NCI-H446 (cell line): ENCODE data around the gene QSOX2.
A peak's percentile ranks its signal among the peaks of the same experiment; 100 is the strongest.

ENCODE experiments used
- DNase-seq, 2 experiments: peaks; one replicate each; lab custom pipeline; 2025; lab: John Stamatoyannopoulos, UW

The QSOX2 gene

GRCh38 chr9:136283291-136284235 lies 38.0 kb upstream of the QSOX2 start:
- peak; percentile 29 to 67 for DNase-seq

DNA sequence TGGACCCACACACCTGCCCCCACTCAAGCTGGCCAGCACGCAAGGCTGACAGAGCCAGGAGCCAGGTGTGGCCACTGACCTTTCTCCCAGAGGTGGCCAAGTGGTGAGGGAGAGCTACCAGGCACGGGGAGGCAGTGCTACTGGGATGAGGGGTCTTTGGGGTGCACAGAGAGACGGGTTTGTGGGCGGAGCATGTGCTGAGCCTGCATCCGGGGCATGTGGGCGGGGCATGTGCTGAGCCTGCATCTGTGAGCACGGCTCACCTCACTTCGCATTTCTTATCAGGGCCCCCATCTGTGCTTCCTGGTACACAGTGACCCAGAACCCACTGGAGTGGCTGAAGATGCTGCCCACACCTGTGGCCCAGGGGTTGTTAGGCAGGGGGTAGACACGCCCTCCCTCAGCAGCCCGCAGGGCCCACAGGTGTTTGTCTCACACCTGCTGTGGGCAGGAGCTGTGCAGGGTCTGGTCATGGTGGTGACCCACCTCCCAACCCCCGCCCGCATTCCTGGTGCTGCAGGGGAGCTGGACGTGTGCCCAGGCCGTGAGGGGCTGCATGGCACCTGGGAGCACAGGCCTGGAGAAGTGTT lies 36.8 kb upstream of the QSOX2 start:
- DNase-seq: no peak

- no peak for DNase-seq
These were observed 36.0 kb upstream of the QSOX2 start for GRCh38 chr9:136281421-136282271.

DNA sequence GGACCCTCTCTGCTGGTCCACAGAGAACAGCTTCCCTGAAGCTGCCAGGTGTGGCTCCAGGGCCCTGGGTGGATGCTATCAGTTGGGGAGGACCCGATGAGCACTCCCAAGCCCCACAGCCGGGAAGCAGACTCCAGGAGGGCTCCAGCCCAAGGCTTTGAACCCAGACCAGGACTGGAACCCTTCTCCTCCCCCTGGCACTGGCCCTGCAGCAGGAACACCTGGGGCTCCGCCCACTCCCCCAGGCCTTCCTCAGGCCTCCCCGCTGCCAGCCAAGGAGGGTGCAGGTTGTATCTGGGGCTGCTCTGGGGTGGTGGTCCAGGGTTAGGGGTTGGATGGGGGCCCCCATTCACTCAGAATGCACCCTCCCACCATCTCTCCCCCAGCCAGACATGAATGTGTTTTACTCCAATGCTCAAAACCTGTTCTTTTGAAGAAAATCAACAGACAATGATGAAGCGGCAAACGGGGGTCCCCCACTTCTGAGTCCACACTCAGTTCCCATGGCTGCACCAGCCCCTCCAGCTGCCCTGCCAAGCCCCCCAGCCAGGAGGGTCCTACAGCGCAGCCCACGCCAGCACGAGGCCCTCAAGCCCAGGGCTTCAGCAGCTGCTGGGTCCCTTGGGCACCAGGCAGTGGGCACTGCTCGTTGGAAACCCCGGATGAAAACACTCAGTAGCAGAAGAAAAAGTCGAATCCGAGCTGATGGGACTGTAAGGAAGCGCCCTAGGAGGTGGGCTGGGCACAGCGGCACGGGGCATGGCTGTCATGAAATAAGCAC lies 35.1 kb upstream of the QSOX2 start:
- no peak for DNase-seq

DNA sequence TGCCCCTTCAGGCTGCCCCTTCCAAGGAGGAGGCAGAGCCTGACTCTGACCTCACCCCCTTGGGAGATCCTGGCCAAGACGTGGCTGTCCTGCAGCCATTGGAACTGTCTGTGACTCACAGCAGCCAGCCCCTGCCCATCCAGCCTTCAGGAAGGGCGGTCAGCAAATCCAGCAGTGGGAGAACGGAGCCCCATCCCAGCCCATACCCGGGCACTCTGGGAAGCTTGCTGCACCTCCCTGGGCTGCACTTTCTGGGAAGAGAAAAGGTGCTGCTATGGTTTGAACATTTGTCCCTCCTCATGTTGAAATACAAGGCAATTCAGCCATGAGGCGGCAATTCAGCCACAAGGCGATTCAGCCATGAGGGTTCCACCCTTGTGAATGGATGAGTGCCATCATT lies 33.9 kb upstream of the QSOX2 start:
- DNase-seq: no peak

- DNase-seq: no peak
These were observed 33.3 kb upstream of the QSOX2 start for GRCh38 chr9:136278894-136279293.

GRCh38 chr9:136278221-136278620 lies 32.6 kb upstream of the QSOX2 start:
- DNase-seq: no peak

GRCh38 chr9:136277746-136278145 lies 32.1 kb upstream of the QSOX2 start:
- no peak for DNase-seq

- DNase-seq: no peak
These were observed 31.1 kb upstream of the QSOX2 start for GRCh38 chr9:136276716-136277115.

- no peak for DNase-seq
These were observed 30.2 kb upstream of the QSOX2 start for GRCh38 chr9:136275655-136276429.

GRCh38 chr9:136274786-136275654 lies 29.4 kb upstream of the QSOX2 start:
- no peak for DNase-seq

DNA sequence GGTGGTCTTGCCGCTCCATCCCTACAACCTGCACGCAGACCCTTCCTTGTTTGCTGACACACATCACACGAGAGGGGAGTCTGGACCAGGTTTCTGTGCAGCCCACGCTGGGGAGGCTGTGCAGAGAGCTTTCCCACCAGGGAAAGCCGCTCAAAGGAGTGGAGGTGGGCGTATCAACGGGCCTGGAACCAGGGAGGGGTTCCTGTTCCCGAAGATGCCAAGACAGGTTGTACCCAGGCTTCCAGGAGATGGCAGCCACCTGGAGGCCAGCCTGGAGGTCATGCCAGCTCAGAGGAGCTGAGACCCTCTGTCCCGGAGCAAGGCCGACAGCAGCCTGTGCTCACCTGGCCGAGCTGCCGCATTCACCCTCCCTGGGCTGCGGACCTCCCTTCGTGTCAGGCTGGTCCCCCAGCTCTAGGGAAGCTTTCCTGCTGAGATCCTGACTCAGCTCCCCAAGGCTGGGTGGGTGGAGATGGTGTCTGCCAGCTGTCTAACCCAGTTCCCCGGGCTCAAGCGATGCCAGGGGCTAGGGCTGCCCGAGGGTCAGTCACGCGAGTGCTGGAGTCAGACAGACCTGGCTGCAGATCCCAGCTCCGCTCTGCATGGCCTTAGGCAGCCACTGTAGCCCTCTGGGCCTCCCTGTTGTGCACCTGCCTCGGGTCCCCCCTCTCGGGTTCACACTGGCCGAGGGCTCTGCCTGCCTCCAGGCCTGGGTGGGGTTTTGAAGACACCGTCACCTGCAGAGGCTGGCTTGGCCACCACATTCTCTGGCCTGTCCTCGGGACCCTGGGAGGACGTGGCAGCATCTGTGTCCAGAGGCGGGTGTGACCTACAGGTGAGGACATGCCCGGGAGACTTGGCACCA lies 28.5 kb upstream of the QSOX2 start:
- no peak for DNase-seq

DNA sequence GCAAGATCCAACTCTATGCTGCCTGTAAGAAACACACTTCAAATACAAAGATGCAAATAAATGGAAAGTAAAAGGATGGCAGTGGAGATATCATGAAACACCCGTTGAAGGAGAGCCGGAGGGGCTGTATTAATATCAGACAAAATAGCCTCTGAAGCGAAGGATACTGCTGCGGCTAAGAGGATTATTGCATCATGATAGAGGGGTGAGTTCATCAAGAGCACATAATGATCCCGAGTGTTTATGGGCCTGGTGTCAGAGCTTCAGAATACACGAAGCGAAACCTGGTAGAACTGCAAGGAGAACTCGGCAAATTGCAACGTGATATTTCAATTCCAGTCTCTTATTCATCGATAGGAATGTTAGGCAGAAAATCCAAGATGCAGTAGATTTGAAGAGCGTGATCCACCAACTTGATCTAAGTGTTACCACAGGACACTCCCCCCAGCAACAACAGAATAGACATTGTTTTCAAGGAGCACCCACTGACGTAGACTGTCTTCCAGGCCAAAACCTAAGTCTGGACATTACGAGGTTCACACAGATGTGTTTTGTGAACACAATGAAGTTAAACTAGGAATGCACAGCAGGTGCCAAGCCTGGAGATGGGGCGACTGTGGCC lies 27.7 kb upstream of the QSOX2 start:
- no peak for DNase-seq

- DNase-seq: no peak
These were observed 24.6 kb upstream of the QSOX2 start for GRCh38 chr9:136270173-136270705.

- DNase-seq: no peak
These were observed 23.1 kb upstream of the QSOX2 start for GRCh38 chr9:136268735-136269134.

DNA sequence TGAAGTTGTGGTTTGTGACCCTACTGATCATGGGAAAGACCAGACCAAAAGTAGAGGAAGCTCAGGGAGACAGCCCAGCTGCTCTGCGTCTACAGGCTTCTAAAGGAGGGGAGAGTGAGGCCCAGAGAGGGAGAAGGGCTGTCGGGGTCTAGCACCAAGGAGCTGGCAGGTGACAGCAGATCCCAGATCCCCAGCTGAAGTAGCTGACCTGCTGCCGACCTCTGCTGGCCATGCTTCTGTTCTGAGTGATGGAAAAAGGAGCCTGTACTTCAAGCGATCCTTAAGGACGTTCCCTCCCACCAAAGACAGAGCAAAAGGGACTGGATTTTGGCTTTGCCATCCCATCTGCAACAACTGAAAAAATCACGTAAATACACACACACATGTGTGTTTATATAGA lies 22.7 kb upstream of the QSOX2 start:
- DNase-seq: no peak

DNA sequence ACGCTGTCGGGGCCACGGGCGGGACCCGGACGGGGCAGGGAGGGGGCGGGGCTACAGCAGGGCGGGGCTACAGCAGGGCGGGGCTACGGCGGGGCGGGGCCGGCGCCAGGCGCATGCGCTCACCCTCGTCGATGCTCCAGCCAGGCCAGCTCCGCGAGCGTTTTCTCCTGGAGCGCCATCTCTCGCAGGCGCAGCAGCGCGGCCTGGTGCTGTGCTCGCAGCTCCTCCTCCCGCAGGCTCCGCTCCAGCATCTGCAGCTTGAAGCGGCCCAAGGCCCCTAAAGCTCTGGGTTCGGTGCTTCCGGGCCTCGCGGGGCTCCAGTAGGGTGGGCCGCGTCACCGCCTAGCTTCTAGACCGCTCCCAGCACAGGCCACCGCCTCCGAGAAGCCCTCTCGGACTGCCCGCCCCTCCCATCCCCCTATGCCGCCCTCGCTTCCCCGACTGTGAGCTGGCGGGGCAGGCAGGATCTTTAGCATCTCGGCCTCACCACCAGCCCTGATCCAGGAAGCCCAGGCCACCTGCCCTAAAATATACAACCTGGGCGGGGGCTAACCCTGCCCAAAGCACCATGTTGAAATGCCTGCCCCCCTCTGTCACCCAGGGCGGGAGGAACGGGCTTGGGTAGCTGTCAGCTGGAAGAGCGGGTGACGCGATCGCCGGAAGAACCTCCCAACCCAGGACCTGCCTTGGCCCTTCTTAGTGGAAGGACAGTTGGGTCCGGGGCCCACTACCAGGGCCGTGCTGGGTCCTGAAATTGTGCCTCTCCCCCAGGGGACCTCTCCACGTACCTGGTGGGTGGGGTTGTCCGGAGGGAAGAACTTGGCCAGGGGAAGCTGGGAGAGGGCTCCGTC lies 21.9 kb upstream of the QSOX2 start:
- DNase-seq: peak in 1 of 2 experiments; percentile 29
